B cell (primary cell): ENCODE results near the gene LMF2. TPM values are rescaled to one million over a fixed set of nuclear protein-coding genes. Genes with fewer than 3 reads are reported as not detected.

Source experiments
- ATAC-seq: fragments of 200-7000 bp; cut with Tn5 transposase; one replicate; pipeline ENCODE4 v1.10.0; 2021; ENCODE audit warnings: low read depth, mild to moderate bottlenecking, moderate number of reproducible peaks, moderate library complexity
- CTCF ChIA-PET: fragments of 350-600 bp; sonication (Branson Sonifier 250); formaldehyde crosslinking; loops from one replicate; lab custom pipeline; 2021; ENCODE audit warnings: antibody characterized with exemption, inconsistent platforms; lab: Charles Lee
- POLR2A ChIA-PET: fragments of 350-600 bp; sonication (Branson Sonifier 250); formaldehyde crosslinking; loops from one replicate; lab custom pipeline; 2021; ENCODE audit warnings: antibody characterized with exemption; lab: Charles Lee
- DNase-seq: peaks from one replicate; pipeline ENCODE4 v3.0.0; 2013
- H2AFZ ChIP-seq: 2 replicates; pipeline ENCODE4 v1.6.1; 2012; ENCODE audit warnings: mild to moderate bottlenecking, low read depth, low read length; ENCODE audit not compliant: insufficient read depth, poor library complexity, severe bottlenecking
- H3K27ac ChIP-seq, 2 donors: 1 replicate in 1 of 2; 2 replicates in 1 of 2; pipeline ENCODE4 v1.5.1; 2012 to 2013; ENCODE audit warnings: low read length in 2 of 2, mild to moderate bottlenecking in 2 of 2, moderate library complexity in 1 of 2
- H3K27me3 ChIP-seq, 4 experiments: fragments of 200-600 bp in 1 of 4; sonication (generic) in 1 of 4; replicated peaks in 1 of 4; 1 replicate in 2 of 4; 2 replicates in 2 of 4; pipeline versions ENCODE4 v1.6.1 to v1.7.0; 2013 to 2016; ENCODE audit warnings: low read length in 3 of 4, mild to moderate bottlenecking in 2 of 4, mixed read lengths in 1 of 4, moderate library complexity in 1 of 4; ENCODE audit not compliant: insufficient read depth in 4 of 4, control insufficient read depth in 3 of 4; ENCODE audit errors: control extremely low read depth in 1 of 4
- H3K36me3 ChIP-seq, 2 experiments: replicated peaks in 1 of 2; 1 replicate in 1 of 2; 2 replicates in 1 of 2; pipeline versions ENCODE4 v1.6.1 to v1.7.1; 2013; ENCODE audit warnings: low read length in 1 of 2; ENCODE audit not compliant: insufficient read depth in 2 of 2, control insufficient read depth in 1 of 2; ENCODE audit errors: control extremely low read depth in 1 of 2, extremely low read depth in 1 of 2
- H3K4me1 ChIP-seq, 2 donors: fragments of 200-600 bp in 1 of 2; sonication (generic) in 1 of 2; 1 replicate in 1 of 2; 2 replicates in 1 of 2; pipeline versions ENCODE4 v1.5.1 to v1.6.1; 2013 to 2017; ENCODE audit warnings: low read length in 2 of 2; ENCODE audit not compliant: control insufficient read depth in 2 of 2, insufficient read depth in 2 of 2
- H3K4me2 ChIP-seq: replicated peaks from 2 replicates; pipeline ENCODE3; 2012; ENCODE audit warnings: mild to moderate bottlenecking, low read depth, low read length; ENCODE audit not compliant: poor library complexity, severe bottlenecking
- H3K4me3 ChIP-seq, 5 experiments: fragments of 200-600 bp in 1 of 5; sonication (generic) in 1 of 5; 1 replicate in 3 of 5; 2 replicates in 2 of 5; pipeline versions ENCODE4 v1.5.1 to v1.7.0; 2011 to 2016; ENCODE audit warnings: low read length in 4 of 5, mild to moderate bottlenecking in 4 of 5, low read depth in 2 of 5, control low read depth in 1 of 5, moderate library complexity in 1 of 5; ENCODE audit not compliant: insufficient read depth in 1 of 5; ENCODE audit errors: control extremely low read depth in 1 of 5, extremely low read depth in 1 of 5
- H3K79me2 ChIP-seq: fragments of 200-600 bp; sonication (generic); one replicate; pipeline ENCODE4 v1.6.0; 2016; ENCODE audit warnings: low read length; ENCODE audit not compliant: control insufficient read depth, insufficient read depth
- H3K9ac ChIP-seq: fragments of 200-600 bp; sonication (generic); 2 replicates; pipeline ENCODE4 v1.6.1; 2017; ENCODE audit warnings: mild to moderate bottlenecking, low read length, moderate library complexity
- H3K9me3 ChIP-seq, 3 donors: one replicate each; pipeline versions ENCODE4 v1.6.1 to v1.7.1; 2013; ENCODE audit warnings: low read length in 2 of 3; ENCODE audit not compliant: control insufficient read depth in 2 of 3, insufficient read depth in 1 of 3; ENCODE audit errors: control extremely low read depth in 1 of 3
- H4K20me1 ChIP-seq: 2 replicates; pipeline ENCODE4 v1.6.0; 2012; ENCODE audit warnings: mild to moderate bottlenecking, low read length; ENCODE audit not compliant: insufficient read depth, control insufficient read depth, poor library complexity, severe bottlenecking
- H3K27ac Mint-ChIP-seq: one replicate; pipeline ENCODE4 v1.8.0; 2021; ENCODE audit warnings: mixed read lengths
- H3K27me3 Mint-ChIP-seq: one replicate; pipeline ENCODE4 v1.8.0; 2021; ENCODE audit warnings: mixed read lengths
- H3K4me1 Mint-ChIP-seq: one replicate; pipeline ENCODE4 v1.8.0; 2021; ENCODE audit warnings: mixed read lengths
- H3K4me3 Mint-ChIP-seq: one replicate; pipeline ENCODE4 v1.8.0; 2021; ENCODE audit warnings: mixed read lengths
- H3K9me3 Mint-ChIP-seq: one replicate; pipeline ENCODE4 v1.8.0; 2022; ENCODE audit warnings: mixed read lengths; ENCODE audit not compliant: insufficient read depth
- CTCF ChIP-seq: fragments of 200-600 bp; IDR thresholded peaks from one replicate; pipeline ENCODE4 v1.8.0; 2022; ENCODE audit warnings: antibody characterized with exemption, mild to moderate bottlenecking
- EZH2 ChIP-seq: IDR thresholded peaks from 2 replicates; pipeline ENCODE4 v1.6.1; 2012; ENCODE audit warnings: borderline replicate concordance, low read depth, mild to moderate bottlenecking, moderate library complexity, low read length; ENCODE audit not compliant: insufficient read depth, poor library complexity, severe bottlenecking
- WGBS: methylation state at CpG from one replicate; pipeline ENCODE4 v1.1.5; 2013; ENCODE audit warnings: missing lambda C conversion rate; ENCODE audit not compliant: insufficient coverage; 5-methylcytosine and 5-hydroxymethylcytosine counted together
- intact Hi-C: fragments of 100-400 bp; cut with micrococcal nuclease; formaldehyde crosslinking; loops from one replicate; pipeline ENCODE4 v1.10.0; 2022
- polyA plus RNA-seq: library from polyadenylated mRNA; depleted of rRNA; stranded (reverse); fragments of >200 nt; gene quantifications from 2 replicates; pipeline ENCODE4 v1.2.3, GENCODE V29; 2012
- total RNA-seq, 2 donors: library from RNA; stranded (reverse); fragments of 120-200 nt in 1 of 2; gene quantifications; 1 replicate in 1 of 2; 2 replicates in 1 of 2; pipeline versions ENCODE4 v1.2.3 to v1.2.4, GENCODE V29; 2013 to 2022

Gene LMF2
- total and polyA plus RNA-seq, 2 donors (not counting 1 experiment from before 2014, with no cell fraction given) = 128 to 316 TPM

GRCh38 chr22:50505776-50506610, 1.5 kb downstream of the LMF2 start:
- H3K4me2 ChIP-seq = peak overlapping the region; percentile 93
- no peaks in the 10 kb centered on the region for H3K9me3 ChIP-seq
- peaks cover 19 to 29% of the 10 kb centered on the region in 2 donors for H3K4me1 ChIP-seq
- no peak overlapping the region for H3K27ac Mint-ChIP-seq
- H4K20me1 ChIP-seq = peaks cover 30% of the 10 kb centered on the region
- no peaks in the 10 kb centered on the region for H3K9me3 Mint-ChIP-seq
- H3K4me3 ChIP-seq = peak overlapping the region in 1 of 5 experiments; percentile 90
- no peaks in the 10 kb centered on the region for H3K27me3 Mint-ChIP-seq
- peaks cover 0 to 32% of the 10 kb centered on the region in 2 experiments for H3K36me3 ChIP-seq
- peak overlapping the region; percentile 95 for H3K4me3 Mint-ChIP-seq
- peak; percentile 33 for DNase-seq
- H3K27ac ChIP-seq = no peak overlapping the region
- WGBS = 96% methylated on average over 40 of the region's 41 CpGs
- intact Hi-C loops = loop anchor here (5.0 kb wide), 1 partner anchor 164 kb away; the partner anchor contains the start of gene PPP6R2
- ChIA-PET CTCF (interaction anchor here (0.9 to 5.8 kb wide), 2 partner anchors 19 to 79 kb away, joined by 5 to 71 read pairs; partner anchors contain the start of gene SCO2), POLR2A (interaction anchor here (0.5 to 1.1 kb wide), 3 partner anchors 13 to 109 kb away, joined by 3 to 7 read pairs (median 5); no protein-coding TSS in a partner anchor)
- no peaks in the 10 kb centered on the region for H3K27me3 ChIP-seq
- TF ChIP-seq CTCF (no peak), EZH2 (no peak)
- peaks cover 27% of the 10 kb centered on the region for H3K4me1 Mint-ChIP-seq
- peaks cover 46% of the 10 kb centered on the region for H3K79me2 ChIP-seq
- no peak overlapping the region for H2AFZ ChIP-seq
- H3K9ac ChIP-seq = no peak overlapping the region
- no peak for ATAC-seq
